HG02870 (cell line): ENCODE data around the gene VEZF1.
"Not testable (repeated sequence)": the region's sequence is repeated elsewhere in the genome, so short reads cannot be mapped to it uniquely, and the experiment has no call there.

Source experiments
- ATAC-seq: cut with Tn5 transposase; IDR thresholded peaks from one replicate; pipeline ENCODE4 v1.9.1; 2021; ENCODE audit warnings: mild to moderate bottlenecking, moderate library complexity; ENCODE audit not compliant: unreplicated experiment

Gene VEZF1

DNA sequence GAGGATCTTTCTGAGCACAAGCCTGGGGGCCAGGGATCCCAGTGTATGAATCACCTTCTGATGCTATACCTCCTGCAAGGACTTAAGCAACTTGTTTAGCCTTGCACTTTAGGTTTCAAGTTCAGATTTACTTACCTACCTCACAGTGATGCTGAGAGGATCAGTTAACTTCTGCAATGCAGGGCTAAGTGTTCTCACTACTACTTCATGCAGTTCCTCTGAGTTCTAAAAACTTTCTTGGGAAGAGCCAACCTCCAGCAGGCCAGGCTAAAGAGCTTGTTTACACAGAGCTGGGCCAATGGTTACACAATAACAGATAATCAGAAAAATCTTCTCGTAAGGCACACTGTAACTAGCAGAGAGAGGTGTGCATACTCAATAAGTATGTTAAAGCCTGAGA is 13.0 kb downstream of the VEZF1 start:
- no peak for ATAC-seq

DNA sequence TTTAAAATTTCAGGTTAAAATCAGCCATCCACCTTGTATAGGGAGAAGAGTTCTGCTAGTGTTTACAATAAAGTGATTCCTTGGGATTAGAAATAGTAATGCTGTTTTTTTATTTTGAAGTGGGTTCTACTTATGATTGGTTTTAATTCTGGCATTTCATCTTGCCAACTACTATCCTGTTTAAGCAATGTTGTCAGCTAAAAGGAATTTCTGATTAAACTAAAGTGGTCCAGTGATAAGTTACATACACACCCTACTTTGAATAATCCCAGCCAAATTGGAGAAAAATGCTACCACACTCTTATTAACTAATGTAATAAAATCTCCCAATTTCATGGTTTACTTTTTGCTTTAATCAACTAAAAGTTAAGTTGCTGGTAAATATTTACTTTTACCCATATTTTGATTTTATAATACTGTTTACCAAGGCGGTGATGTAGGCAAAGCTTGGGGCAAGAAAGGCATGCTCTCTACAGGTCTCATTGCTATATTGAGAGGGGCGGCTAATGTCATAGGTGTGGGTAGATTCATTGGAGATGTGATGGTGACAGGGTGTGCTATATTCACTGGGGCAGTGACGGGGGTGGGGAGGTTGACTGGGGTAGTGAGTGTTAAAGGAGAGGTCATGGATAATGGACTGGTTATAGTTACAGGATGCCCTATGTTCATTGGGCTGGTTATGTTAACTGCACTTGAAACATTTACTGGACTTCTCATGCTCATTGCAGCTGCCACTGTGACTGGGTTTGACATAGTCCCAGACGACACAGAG is 13.8 kb downstream of the VEZF1 start:
- not testable (repeated sequence) for ATAC-seq

GRCh38 chr17:57972151-57972550 is 15.9 kb downstream of the VEZF1 start:
- ATAC-seq, result no peak

DNA sequence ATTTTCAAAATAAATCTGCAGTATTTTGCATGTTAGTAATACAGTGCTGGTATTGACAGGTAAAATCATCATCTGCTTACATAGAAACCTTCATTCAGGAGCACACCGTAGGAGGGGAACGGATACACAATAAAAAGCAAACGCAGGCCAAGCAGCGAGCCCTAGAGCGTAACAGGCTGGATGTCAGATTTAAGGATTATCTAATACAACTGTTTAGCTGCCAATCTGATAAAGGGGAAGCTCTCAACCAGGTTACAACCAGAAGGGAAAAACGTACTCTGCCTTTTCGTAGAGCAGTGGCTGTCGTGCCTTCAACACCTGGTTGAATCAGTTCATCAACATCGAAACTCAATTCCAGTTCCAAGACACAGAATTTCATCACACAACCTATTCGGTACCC is 16.5 kb downstream of the VEZF1 start:
- ATAC-seq, result no peak

DNA sequence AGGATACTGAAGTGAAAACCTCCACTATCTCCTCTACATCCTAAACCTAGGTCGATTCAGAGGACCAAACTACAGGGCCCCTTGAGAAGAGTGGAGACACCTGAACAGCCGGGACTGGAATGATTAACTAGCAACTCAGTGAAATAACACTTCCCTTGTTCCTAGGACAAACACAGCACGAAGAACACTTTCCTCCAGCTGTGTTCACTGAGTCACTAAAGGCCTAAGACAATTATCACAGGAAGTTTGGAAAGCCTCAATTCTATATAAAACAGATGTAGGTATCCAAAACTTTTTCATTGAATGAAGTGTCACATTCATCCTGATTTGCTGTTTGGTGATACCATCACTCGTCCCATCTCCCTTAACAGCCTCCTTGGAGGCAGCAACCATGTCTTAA is 17.3 kb downstream of the VEZF1 start:
- no peak for ATAC-seq

GRCh38 chr17:57968456-57968855 is 19.6 kb downstream of the VEZF1 start:
- no peak for ATAC-seq

DNA sequence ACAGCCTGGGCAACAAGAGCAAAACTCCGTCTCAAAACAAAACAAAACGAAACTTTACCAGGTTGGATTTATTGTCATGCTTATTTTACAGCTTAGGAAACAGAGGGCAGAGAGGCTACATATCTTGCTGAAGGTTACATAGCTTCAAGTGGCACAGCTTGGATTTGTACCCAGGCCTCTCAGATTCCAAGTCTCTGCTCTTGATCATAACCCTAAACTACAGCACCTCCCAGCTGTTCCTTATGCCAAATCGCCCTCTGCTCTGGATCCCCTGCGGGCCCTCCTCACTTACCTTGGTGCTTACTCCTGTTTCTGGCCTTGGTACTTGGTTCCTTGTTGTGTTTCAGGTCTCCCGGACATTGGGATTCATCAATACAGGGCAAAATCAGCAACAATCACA is 21.2 kb downstream of the VEZF1 start:
- ATAC-seq, result no peak

DNA sequence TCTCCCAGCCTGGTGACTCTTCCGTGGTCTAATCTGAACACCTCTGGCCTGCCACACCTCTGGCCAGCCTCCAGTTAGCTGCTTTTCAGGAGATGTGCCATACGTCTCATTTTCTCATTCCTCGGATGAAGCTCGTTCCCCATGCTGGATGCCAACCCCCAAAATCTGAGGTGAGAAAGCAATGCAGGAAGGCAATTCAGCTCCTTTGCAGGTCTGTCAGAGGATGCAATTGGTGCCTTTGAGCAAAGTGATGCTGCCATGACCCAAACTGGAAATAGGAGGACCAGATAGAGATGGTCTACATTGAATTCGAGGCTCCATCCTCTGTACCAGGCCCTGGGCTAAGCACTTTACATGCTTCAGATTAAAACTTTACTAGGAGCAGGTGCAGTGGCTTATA is 21.8 kb downstream of the VEZF1 start:
- no peak for ATAC-seq

DNA sequence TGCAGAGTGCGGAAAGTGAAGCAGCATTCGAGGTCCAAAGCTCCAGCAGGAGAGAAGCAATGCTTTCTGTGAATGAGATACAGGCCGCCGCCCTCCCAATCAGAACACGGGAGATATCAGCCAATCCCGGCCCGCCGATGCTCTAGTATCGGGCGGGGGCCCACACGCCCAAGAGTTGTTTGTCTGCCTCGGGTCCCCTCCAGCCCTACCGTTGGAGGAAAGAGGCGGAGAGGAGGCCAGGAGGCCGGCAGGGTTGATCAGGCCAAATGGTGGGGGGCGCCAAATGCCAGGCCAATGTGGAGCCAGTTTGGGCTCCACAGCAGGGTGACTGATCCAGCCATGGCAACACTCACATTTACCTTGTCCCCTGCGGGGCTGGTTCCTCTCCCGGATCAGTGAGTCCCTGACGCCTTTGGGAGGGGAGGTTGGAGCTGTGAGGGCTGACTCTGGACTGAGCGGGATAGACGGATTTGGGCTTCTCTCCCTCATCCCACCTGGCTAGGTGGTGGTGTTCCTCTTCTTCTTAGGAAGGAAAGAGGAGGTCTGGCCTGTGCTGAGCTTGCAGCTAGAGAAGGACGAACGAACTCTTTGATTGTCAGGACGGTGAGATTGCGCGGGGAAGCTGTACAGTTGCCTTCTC is 22.4 kb downstream of the VEZF1 start:
- no peak for ATAC-seq

GRCh38 chr17:57963149-57963511 is 24.9 kb downstream of the VEZF1 start:
- ATAC-seq, result no peak

- no peak for ATAC-seq
These were observed 25.5 kb downstream of the VEZF1 start for GRCh38 chr17:57962279-57963148.

GRCh38 chr17:57959929-57960328 is 28.1 kb downstream of the VEZF1 start:
- ATAC-seq, result no peak

DNA sequence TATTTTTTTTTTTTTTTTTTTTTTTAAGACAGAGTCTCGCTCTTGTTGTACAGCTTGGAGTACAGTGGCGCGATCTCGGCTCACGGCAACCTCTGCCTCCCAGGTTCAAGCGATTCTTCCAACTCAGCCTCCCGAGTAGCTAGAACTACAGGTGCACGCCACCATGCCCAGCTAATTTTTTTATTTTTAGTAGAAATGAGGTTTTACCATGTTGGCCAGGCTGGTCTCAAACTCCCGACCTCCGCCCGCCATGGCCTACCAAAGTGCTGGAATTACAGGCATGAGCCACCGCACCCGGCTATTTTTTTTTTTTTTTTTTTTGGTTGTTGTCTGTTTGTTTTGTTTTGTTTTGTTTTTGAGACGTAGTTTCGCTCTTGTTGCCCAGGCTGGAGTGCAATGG is 29.7 kb downstream of the VEZF1 start:
- not testable (repeated sequence) for ATAC-seq

GRCh38 chr17:57957886-57958285 is 30.2 kb downstream of the VEZF1 start:
- no peak for ATAC-seq

GRCh38 chr17:57957120-57957850 is 30.8 kb downstream of the VEZF1 start:
- no peak for ATAC-seq

GRCh38 chr17:57956291-57957119 is 31.5 kb downstream of the VEZF1 start:
- ATAC-seq, result peak; percentile 57

- ATAC-seq, result peak; percentile 39
These were observed 32.7 kb downstream of the VEZF1 start, which contains the start of gene CUEDC1 for GRCh38 chr17:57955183-57955931. CUEDC1 (minus strand) TSS chr17:57955412; CDS start chr17:57885564, 69,848 bp downstream.

DNA sequence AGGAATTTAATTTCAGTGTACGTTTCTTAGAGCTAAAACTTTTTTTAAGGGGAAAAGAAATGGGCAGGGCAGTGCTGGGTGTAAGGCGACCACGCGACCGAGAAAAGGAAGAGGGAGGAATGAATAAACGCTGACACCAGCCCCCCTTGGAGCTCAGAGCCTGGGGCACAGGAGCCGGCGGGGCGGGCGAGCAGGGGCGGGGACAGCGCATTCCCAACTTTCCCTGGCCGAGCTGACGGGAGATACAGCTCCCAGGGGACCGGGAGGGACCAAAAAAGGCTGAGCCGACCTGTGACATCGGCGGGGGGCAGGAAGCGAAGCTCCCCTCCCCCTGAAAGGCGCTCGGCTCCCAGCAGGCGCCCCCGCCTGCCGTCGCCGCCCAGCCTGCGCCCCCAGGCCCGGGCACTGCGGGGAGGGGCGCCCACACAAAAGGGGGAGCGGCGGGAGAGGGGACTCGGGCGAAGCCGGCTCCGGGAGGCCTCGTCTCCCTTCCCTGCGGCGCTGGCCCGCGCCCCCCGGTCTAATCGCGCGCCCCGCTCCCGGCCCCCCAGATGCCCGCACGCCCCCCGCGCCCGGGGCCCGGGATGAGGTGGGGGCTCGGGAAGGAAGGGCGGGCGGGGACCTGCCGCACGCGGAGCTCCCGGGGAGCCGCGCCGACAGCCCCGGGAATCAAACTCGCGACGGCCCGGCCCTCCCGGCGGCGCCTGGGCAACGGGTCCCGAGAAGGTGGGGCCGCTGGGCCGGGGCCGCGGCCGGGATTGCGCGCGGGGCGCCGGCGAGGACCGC is 33.5 kb downstream of the VEZF1 start:
- ATAC-seq, result no peak
